Immature natural killer cell (primary cell): ENCODE data around the gene MGST3. TPM values are rescaled to one million over a fixed set of nuclear protein-coding genes. Genes with fewer than 3 reads are reported as not detected.
"Not testable (repeated sequence)": the region's sequence is repeated elsewhere in the genome, so short reads cannot be mapped to it uniquely, and the experiment has no call there.

ENCODE experiments used
- DNase-seq, 3 donors: peaks; one replicate each; pipeline ENCODE4 v3.0.0; 2022; ENCODE audit warnings: mixed read lengths in 1 of 3
- H3K27ac Mint-ChIP-seq, 6 donors: one replicate each; pipeline ENCODE4 v1.8.0; 2020; ENCODE audit warnings: mixed read lengths in 6 of 6, mild to moderate bottlenecking in 5 of 6, inconsistent platforms in 4 of 6, moderate library complexity in 3 of 6
- H3K27me3 Mint-ChIP-seq, 3 donors: one replicate each; pipeline ENCODE4 v1.8.0; 2020 to 2021; ENCODE audit warnings: low read depth in 3 of 3, mild to moderate bottlenecking in 3 of 3, mixed read lengths in 3 of 3, moderate library complexity in 3 of 3, inconsistent platforms in 1 of 3
- H3K36me3 Mint-ChIP-seq, 3 donors: one replicate each; pipeline ENCODE4 v1.8.0; 2020; ENCODE audit warnings: mixed read lengths in 3 of 3, inconsistent platforms in 2 of 3, mild to moderate bottlenecking in 2 of 3
- H3K4me1 Mint-ChIP-seq, 2 donors: one replicate each; pipeline ENCODE4 v1.8.0; 2020; ENCODE audit warnings: inconsistent platforms in 2 of 2, mild to moderate bottlenecking in 2 of 2, mixed read lengths in 2 of 2, moderate library complexity in 1 of 2
- H3K4me3 Mint-ChIP-seq, 5 donors: one replicate each; pipeline ENCODE4 v1.8.0; 2020; ENCODE audit warnings: mild to moderate bottlenecking in 5 of 5, mixed read lengths in 5 of 5, inconsistent platforms in 3 of 5, moderate library complexity in 3 of 5
- H3K9me3 Mint-ChIP-seq, 6 donors: one replicate each; pipeline ENCODE4 v1.8.0; 2020; ENCODE audit warnings: mild to moderate bottlenecking in 6 of 6, mixed read lengths in 6 of 6, inconsistent platforms in 4 of 6, moderate library complexity in 3 of 6
- polyA plus RNA-seq, 3 donors: library from polyadenylated mRNA; unstranded; fragments of 300-500 nt; fragmentation: Illumina TruSeq; gene quantifications; one replicate each; pipeline ENCODE4 v1.2.3, GENCODE V29; 2021

The MGST3 gene
- polyA plus RNA-seq = 100 to 1,000 TPM in 2 of 3 donors, 10 to 100 TPM in 1; 81.6 to 149 (median 104) TPM

DNA sequence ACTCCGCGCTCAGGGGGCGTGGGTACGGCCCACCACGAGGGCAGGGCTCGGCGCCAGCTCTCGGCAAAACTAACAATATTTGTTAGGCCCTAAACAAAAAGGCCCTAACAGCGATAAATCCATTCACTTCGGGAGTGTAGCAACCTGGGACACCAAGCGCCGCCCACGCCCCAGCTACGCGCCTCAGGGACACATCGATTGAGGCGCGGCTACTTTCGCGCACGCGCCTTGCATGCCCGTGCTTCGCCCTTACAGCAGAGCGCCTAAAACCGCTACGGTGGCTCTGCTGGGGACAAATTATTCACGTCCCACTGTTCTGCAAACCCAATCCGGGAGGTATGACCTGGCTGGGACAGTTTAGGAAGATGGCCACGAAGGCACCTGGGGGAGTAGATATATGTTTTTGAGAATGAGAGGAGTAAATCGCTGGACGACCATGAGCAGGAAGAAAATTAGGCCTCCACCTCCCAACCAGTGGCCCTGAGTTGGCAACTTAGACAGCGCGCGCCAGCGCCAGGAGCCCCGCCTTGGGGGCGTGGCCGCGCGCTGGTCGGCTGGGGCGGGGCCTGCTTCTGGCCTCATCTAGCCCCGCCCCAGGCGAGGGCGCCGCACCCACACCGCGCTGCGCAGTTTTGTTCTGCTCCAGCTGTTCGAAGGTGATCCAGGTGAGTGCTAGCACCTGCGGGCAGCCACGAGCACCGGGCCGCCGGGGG lies at the start of gene MGST3:
Gene MGST3, plus strand, starts transcription at position 606 of the 713 bp plus-strand sequence. CDS start 18,614 bp downstream, outside the sequence.
- DNase-seq = peak; percentile 91 to 92 (median 91)
- peaks cover 4 to 14% of the 10 kb centered on the region in 2 donors for H3K4me1 Mint-ChIP-seq
- H3K27ac Mint-ChIP-seq = peak within 1 kb of the TSS in 2 of 6 donors; percentile 57 to 64

DNA sequence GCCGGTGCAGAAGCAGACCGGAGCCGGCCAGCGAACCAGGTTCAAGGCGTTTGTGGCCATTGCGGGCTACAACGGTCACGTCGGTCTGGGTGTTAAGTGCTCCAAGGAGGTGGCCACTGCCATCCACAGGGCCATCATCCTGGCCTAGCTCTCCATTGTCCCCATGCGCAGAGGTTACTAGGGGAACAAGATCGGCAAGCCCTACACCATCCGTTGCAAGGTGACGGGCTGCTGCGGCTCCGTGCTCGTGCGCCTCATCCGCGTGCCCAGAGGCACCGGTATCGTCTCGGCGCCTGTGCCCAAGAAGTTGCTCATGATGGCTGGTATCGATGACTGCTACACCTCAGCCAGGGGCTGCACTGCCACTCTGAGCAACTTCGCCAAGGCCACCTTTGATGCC lies 49.1 kb upstream of the MGST3 start:
- peaks cover 0 to 4% (median 1%) of the 10 kb centered on the region in 3 donors for H3K27me3 Mint-ChIP-seq
- H3K27ac Mint-ChIP-seq = no peak overlapping the region
- H3K4me3 Mint-ChIP-seq = no peak overlapping the region
- H3K9me3 Mint-ChIP-seq = no peaks in the 10 kb centered on the region
- no peaks in the 10 kb centered on the region for H3K36me3 Mint-ChIP-seq
- DNase-seq = no peak
- H3K4me1 Mint-ChIP-seq = no peaks in the 10 kb centered on the region

More for the DNA sequence above, at the start of gene MGST3:
- Mint-ChIP-seq H3K36me3 (peaks cover 0 to 5% (median 5%) of the 10 kb centered on the region in 3 donors), H3K9me3 (no peaks in the 10 kb centered on the region), H3K27me3 (peaks cover 1 to 6% (median 3%) of the 10 kb centered on the region in 3 donors), H3K4me3 (no peak within 1 kb of the TSS)

DNA sequence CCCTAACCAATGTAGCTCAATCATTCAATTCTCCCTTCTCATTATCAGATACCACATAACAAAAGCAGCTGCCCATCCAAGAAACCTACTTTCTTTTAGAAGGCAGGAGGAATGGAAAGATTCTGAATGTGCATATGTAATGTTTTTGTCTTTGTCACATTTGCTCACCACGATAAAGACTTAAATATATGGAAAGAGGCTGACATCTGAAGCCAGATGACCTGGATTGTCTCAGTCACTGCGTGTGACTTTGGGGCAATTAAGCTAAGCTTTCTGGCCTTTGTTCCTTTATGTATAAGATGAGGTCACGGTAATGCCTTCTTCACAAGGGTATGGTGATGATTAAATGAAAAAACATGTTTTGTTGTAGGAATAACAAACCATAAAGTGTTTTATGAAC lies 44.6 kb upstream of the MGST3 start:
- H3K36me3 Mint-ChIP-seq = no peaks in the 10 kb centered on the region
- H3K27ac Mint-ChIP-seq = no peak overlapping the region
- no peak overlapping the region for H3K4me3 Mint-ChIP-seq
- no peaks in the 10 kb centered on the region for H3K9me3 Mint-ChIP-seq
- peaks cover 2 to 7% (median 6%) of the 10 kb centered on the region in 3 donors for H3K27me3 Mint-ChIP-seq
- H3K4me1 Mint-ChIP-seq = no peaks in the 10 kb centered on the region
- DNase-seq = no peak

DNA sequence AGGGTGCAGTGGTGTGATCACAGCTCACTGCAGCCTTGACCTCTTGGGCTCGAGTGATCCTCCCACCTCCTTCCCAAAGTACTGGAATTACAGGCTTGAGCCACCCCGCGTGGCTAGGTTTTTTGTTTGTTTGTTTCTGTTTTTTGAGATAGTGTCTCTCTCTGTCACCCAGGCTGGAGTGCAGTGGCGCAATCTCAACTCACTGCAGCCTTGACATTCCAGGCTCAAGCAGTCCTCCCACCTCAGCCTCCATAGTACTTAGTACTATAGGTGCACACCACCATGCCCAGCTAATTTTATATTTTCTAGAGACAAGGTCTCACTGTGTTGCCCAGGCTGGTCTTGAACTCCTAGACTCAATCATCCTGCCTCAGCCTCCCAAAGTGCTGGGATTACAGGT lies 39.6 kb upstream of the MGST3 start:
- H3K27me3 Mint-ChIP-seq = peaks cover 8 to 17% (median 11%) of the 10 kb centered on the region in 3 donors
- H3K4me1 Mint-ChIP-seq, H3K9me3 Mint-ChIP-seq, H3K27ac Mint-ChIP-seq, DNase-seq, H3K4me3 Mint-ChIP-seq, H3K36me3 Mint-ChIP-seq: not testable (repeated sequence)

DNA sequence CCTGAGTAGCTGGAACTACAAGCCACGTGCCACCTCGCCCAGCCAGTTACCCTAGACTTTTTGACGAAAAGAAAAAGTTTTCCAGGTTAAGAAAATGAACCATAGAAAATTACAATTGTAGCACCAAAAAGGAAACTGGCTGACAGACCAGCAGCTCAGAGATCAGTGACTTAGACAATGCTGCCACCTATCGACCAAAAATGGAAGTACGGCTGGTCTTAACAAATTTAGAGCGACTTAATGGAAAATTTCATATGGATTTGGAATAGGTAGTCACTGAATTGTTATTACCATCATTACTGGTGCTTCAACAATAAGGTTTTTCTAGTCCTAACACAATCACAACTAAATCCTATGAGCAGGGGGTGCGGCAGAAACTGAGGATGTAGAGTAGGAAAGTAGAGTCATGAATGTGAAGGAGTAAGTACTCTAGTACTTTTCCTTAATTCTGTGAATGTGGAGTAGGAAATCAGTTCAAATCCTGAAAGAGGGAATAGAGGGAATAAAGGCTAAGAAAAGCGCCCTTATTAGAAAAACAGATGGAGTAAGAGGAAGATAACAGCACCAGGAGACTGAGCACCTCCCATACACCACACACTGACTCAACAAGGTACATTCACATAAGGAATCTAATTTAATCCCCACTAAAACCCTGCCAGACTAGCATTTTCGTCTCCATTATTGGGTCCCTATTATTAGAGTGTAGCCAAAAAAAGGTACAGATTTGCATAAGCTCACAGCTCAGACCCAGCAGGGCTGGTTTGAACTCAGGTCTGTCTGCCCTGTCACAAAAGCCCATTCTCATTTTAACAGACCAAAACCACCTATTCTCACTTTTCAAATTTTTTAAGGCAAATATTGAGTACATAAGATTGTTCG lies 37.9 kb upstream of the MGST3 start:
- no peak overlapping the region for H3K27ac Mint-ChIP-seq
- H3K4me1 Mint-ChIP-seq = peaks cover 12% of the 10 kb centered on the region in 2 donors
- peaks cover 13 to 19% (median 19%) of the 10 kb centered on the region in 3 donors for H3K27me3 Mint-ChIP-seq
- no peaks in the 10 kb centered on the region for H3K36me3 Mint-ChIP-seq
- no peak overlapping the region for H3K4me3 Mint-ChIP-seq
- peak; percentile 67 to 72 (median 69) for DNase-seq
- H3K9me3 Mint-ChIP-seq = peaks cover 0 to 2% (median 0%) of the 10 kb centered on the region in 6 donors

DNA sequence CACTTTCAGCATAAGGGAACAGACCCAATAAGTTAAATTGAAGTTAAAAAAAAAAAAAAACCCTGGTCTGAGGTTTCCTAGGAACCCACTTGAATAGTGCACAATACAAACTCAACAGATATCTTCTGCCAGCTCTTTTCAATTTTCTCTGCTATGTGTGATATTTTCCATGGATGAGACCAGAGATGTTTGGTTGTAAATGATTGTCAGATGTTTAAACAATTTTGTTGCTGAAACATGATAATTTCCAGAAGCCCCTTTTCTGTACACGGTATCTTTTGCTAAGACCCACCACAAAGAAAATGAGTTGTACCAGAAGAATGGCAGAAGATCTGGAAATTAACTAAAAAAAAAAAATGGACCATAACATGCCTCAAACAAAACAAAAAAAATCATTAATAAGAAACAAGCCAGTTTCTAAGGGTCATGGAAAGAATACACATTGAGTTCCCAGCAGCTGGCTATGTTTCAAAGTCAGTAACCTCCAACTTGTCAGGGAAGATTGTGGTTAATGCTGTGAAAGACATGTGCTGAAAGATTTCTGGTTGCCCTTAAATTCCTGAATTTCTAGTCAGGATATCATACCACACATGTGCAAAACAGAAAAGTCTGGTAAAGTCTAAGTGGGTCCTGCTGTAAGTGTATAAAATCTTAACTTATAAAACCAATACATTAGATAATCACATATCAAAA lies 35.6 kb upstream of the MGST3 start:
- Mint-ChIP-seq H3K27me3 (peaks cover 14 to 20% (median 19%) of the 10 kb centered on the region in 3 donors), H3K36me3 (no peaks in the 10 kb centered on the region), H3K4me1 (peaks cover 18 to 19% of the 10 kb centered on the region in 2 donors), H3K27ac (no peak overlapping the region), H3K4me3 (no peak overlapping the region), H3K9me3 (peaks cover 0 to 2% (median 0%) of the 10 kb centered on the region in 6 donors)
- DNase-seq = no peak

DNA sequence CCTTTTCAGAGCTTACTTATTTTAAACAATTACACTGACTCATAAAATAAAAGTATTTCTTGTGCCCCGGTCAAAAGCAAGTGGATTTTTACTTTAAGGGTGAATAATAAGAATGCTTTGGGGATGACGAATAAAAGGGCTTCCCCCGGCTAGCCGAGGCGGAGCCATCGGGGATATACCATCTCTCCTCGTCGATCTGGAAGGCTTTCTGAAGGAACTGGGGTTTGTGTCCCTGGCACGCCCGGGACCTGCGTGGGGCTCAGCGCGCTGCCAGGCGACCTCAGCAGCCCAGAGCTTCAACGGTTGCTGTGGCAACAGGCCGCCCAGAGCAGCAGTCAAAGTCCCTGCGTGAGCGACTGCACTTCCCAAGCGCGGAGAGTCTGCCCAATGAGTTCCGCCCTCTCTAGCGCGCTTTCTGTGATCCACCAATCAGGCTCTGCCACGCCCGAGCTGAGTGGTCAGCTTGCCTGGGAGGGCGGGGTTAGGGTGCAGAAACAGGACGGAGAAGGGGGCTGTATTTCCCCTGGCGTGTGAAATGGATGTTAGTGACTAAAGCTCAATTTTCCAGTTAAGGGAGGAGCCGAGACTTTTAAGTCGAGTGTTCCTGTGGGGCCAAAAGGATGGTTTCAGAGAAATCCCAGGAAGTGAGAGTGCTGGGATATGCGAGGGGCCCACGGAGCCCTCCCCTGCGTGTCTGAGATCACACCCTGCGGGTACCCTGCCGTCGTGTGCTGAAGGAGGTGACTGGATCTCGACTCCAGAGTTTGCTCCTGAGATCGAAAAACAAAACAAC lies 33.0 kb upstream of the MGST3 start:
- peak overlapping the region; percentile 80 to 94 (median 90) for H3K27ac Mint-ChIP-seq

DNA sequence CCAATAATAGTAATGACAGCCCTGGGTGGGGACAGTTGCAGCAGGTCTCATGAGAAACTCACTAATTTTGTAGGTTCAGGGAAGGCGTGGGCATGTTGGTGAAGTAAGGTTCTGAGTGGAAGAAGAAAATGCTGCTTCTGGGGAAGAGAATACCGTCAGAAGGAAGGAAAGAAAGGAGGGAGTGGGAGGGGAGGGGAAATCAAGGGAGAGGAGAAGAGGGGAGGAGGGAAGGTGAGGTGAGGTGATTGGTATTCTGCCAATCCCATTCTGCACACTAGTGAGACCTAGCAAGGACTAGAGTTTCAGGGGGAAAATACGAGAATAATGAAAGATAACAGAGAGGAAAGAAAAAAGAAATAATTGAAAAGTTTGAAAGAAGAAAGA lies 32.4 kb upstream of the MGST3 start:
- peaks cover 8 to 11% (median 10%) of the 10 kb centered on the region in 3 donors for H3K27me3 Mint-ChIP-seq
- peaks cover 0 to 2% (median 0%) of the 10 kb centered on the region in 6 donors for H3K9me3 Mint-ChIP-seq
- H3K4me3 Mint-ChIP-seq = peak overlapping the region; percentile 87 to 97 (median 92)
- H3K36me3 Mint-ChIP-seq = no peaks in the 10 kb centered on the region
- DNase-seq = no peak
- peaks cover 18 to 19% of the 10 kb centered on the region in 2 donors for H3K4me1 Mint-ChIP-seq
- H3K27ac Mint-ChIP-seq = peak overlapping the region; percentile 80 to 94 (median 90)

More for the DNA sequence above, 33.0 kb upstream of the MGST3 start:
- peaks cover 0 to 2% (median 0%) of the 10 kb centered on the region in 6 donors for H3K9me3 Mint-ChIP-seq
- H3K4me3 Mint-ChIP-seq = peak overlapping the region; percentile 87 to 97 (median 92)
- H3K36me3 Mint-ChIP-seq = no peaks in the 10 kb centered on the region
- peak; percentile 93 for DNase-seq
- peaks cover 8 to 15% (median 12%) of the 10 kb centered on the region in 3 donors for H3K27me3 Mint-ChIP-seq
- peaks cover 18 to 19% of the 10 kb centered on the region in 2 donors for H3K4me1 Mint-ChIP-seq

DNA sequence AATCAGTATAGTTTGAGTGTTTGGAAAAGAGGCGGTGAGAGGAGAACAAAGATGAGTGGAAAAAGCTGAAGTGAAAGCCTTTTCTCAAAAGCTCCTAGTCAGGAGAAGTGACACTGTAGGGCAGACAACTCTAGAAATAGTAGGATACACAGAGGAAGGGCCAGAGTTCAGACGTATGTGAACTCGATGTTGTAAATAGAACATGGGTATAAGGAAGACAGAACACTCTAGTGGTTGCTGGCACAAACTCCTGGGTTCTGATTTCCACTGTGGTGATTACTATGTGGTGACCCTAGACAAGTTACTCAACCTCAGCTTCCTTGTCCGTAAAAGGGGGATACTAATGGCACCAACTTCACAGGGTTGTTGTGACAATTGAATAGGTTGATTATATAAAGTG lies 30.2 kb upstream of the MGST3 start:
- Mint-ChIP-seq H3K4me1 (peaks cover 18 to 19% of the 10 kb centered on the region in 2 donors), H3K36me3 (no peaks in the 10 kb centered on the region), H3K4me3 (no peak overlapping the region), H3K27me3 (peaks cover 5 to 10% (median 8%) of the 10 kb centered on the region in 3 donors), H3K27ac (no peak overlapping the region), H3K9me3 (no peaks in the 10 kb centered on the region)
- DNase-seq = no peak

DNA sequence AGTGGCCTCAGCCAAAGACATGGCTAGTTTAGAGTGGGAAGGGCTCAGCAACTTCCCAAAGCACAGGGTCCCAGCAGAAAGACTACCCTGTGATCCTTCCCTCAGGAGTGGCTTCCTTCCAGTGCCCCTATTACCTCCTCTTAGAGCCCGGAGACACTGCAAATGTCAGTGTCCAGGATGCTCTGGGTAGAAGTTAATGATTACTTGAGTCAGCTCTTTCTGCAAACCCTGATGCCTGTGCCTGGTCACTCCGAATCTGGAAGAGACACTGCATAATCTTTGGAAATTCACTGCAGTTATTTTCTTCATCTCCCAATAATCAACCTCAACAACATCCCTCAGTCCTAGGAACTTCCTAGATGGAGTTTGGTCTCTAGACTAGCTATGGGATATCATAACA lies 27.2 kb upstream of the MGST3 start:
- Mint-ChIP-seq H3K27me3 (peaks cover 0 to under 1% (median 0%) of the 10 kb centered on the region in 3 donors), H3K36me3 (no peaks in the 10 kb centered on the region), H3K4me3 (no peak overlapping the region), H3K9me3 (no peaks in the 10 kb centered on the region), H3K27ac (no peak overlapping the region), H3K4me1 (peaks cover under 1% of the 10 kb centered on the region in 2 donors)
- no peak for DNase-seq

DNA sequence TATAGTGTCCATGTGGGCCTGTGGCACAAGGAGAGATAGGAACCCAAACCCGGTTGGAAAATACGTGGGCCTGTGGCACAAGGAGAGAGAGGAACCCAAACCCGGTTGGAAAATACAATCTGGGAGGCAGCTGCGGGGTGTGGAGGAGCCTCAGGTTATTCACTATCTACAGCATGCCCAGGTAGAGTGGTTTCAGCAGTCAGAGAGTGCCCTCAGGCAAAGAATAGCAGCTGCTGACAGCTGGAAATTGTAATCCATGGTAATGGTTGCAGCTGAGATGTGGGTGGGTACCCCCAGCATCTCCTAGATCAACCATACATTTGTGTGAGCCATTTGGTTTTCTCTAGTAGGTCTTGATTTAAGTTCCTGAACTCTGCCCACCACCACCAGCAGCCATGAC lies 25.8 kb upstream of the MGST3 start:
- H3K27me3 Mint-ChIP-seq = peaks cover 0 to under 1% (median 0%) of the 10 kb centered on the region in 3 donors
- H3K36me3 Mint-ChIP-seq = no peaks in the 10 kb centered on the region
- no peaks in the 10 kb centered on the region for H3K4me1 Mint-ChIP-seq
- no peaks in the 10 kb centered on the region for H3K9me3 Mint-ChIP-seq
- H3K27ac Mint-ChIP-seq = no peak overlapping the region
- no peak overlapping the region for H3K4me3 Mint-ChIP-seq
- no peak for DNase-seq

DNA sequence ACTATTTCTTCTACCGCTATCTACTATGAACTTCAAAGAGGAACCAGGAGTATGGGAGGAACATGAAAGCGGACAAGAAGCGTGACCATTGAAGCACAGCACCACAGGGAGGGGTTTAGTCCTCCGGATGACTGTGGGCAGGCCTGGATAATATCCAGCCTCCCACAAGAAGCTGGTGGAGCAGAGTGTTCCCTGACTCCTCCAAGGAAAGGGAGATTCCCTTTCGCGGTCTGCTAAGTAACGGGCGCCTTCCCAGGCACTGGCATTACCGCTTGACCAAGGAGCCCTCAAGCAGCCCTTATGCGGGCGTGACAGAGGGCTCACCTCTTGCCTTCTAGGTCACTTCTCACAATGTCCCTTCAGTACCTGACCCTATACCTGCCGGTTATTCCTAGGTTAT lies 24.4 kb upstream of the MGST3 start:
- not testable (repeated sequence) for DNase-seq, H3K4me3 Mint-ChIP-seq, H3K27ac Mint-ChIP-seq, H3K9me3 Mint-ChIP-seq, H3K36me3 Mint-ChIP-seq, H3K4me1 Mint-ChIP-seq, H3K27me3 Mint-ChIP-seq

DNA sequence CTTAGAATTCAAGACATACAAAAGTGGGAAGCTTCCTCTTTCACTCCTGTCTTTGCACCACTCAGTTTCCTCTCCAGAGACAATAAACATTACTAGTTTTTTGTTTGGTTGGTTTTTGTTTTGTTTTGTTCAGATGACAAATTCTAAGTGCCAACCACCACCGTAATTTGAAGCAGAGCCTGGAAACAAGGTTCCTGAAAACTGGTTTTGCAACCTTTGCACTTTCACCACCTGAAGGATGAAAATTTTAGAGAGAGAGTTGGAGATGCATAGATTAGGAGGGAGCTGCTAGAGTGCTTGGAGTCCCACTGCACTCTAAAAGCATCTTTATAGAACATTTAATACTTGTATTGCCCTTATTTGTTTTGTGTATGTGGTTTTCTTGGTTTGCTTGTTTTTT lies 20.2 kb upstream of the MGST3 start:
- Mint-ChIP-seq H3K36me3 (no peaks in the 10 kb centered on the region), H3K4me1 (no peaks in the 10 kb centered on the region), H3K27me3 (peaks cover 0 to 16% (median 4%) of the 10 kb centered on the region in 3 donors), H3K9me3 (peaks cover 0 to 7% (median 1%) of the 10 kb centered on the region in 6 donors), H3K27ac (no peak overlapping the region), H3K4me3 (no peak overlapping the region)
- no peak for DNase-seq
